ENCODE measurements around the gene EFNB2.

- TF ChIP-seq, protein P1, sequence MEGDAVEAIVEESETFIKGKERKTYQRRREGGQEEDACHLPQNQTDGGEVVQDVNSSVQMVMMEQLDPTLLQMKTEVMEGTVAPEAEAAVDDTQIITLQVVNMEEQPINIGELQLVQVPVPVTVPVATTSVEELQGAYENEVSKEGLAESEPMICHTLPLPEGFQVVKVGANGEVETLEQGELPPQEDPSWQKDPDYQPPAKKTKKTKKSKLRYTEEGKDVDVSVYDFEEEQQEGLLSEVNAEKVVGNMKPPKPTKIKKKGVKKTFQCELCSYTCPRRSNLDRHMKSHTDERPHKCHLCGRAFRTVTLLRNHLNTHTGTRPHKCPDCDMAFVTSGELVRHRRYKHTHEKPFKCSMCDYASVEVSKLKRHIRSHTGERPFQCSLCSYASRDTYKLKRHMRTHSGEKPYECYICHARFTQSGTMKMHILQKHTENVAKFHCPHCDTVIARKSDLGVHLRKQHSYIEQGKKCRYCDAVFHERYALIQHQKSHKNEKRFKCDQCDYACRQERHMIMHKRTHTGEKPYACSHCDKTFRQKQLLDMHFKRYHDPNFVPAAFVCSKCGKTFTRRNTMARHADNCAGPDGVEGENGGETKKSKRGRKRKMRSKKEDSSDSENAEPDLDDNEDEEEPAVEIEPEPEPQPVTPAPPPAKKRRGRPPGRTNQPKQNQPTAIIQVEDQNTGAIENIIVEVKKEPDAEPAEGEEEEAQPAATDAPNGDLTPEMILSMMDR (IDR thresholded peaks at IDR 0.05), result no peak
- no peak for TF ChIP-seq POLR2A (IDR thresholded peaks at IDR 0.05)
- no peak for TF ChIP-seq EP300 (IDR thresholded peaks at IDR 0.05)
These were observed 5.9 kb downstream of the EFNB2 start for GRCh38 chr13:106529415-106530170.

Measured in sigmoid colon (tissue), 4 donors.